SIG-M5 (cell line): ENCODE results near the gene WWOX.

Source experiments
- DNase-seq: peaks from one replicate; lab custom pipeline; 2025; lab: John Stamatoyannopoulos, UW

The WWOX gene

GRCh38 chr16:78225919-78226318, 126.5 kb downstream of the WWOX start:
- DNase-seq, result no peak

GRCh38 chr16:78227855-78228254, 128.4 kb downstream of the WWOX start:
- DNase-seq, result no peak

- no peak for DNase-seq
These were observed 129.2 kb downstream of the WWOX start for GRCh38 chr16:78228704-78229103.

- no peak for DNase-seq
These were observed 131.4 kb downstream of the WWOX start for GRCh38 chr16:78230832-78231231.

- peak; percentile 19 for DNase-seq
These were observed 135.8 kb downstream of the WWOX start for GRCh38 chr16:78235168-78235800.

GRCh38 chr16:78235876-78236275, 136.4 kb downstream of the WWOX start:
- DNase-seq, result no peak

GRCh38 chr16:78237841-78238240, 138.4 kb downstream of the WWOX start:
- no peak for DNase-seq

GRCh38 chr16:78240459-78241222, 141.2 kb downstream of the WWOX start:
- no peak for DNase-seq

GRCh38 chr16:78242239-78242630, 142.8 kb downstream of the WWOX start:
- DNase-seq, result no peak

GRCh38 chr16:78244131-78244895, 144.9 kb downstream of the WWOX start:
- DNase-seq, result no peak

GRCh38 chr16:78246559-78246958, 147.1 kb downstream of the WWOX start:
- no peak for DNase-seq

GRCh38 chr16:78249056-78249455, 149.6 kb downstream of the WWOX start:
- DNase-seq, result no peak

GRCh38 chr16:78249832-78250231, 150.4 kb downstream of the WWOX start:
- DNase-seq, result no peak

- DNase-seq, result no peak
These were observed 151.7 kb downstream of the WWOX start for GRCh38 chr16:78251115-78251514.

- no peak for DNase-seq
These were observed 153.3 kb downstream of the WWOX start for GRCh38 chr16:78252757-78253156.

- DNase-seq, result no peak
These were observed 155.4 kb downstream of the WWOX start for GRCh38 chr16:78254841-78255240.

GRCh38 chr16:78256686-78257375, 157.4 kb downstream of the WWOX start:
- DNase-seq, result no peak

- no peak for DNase-seq
These were observed 157.9 kb downstream of the WWOX start for GRCh38 chr16:78257376-78257728.

GRCh38 chr16:78258375-78259065, 159.1 kb downstream of the WWOX start:
- no peak for DNase-seq

- DNase-seq, result no peak
These were observed 160.4 kb downstream of the WWOX start for GRCh38 chr16:78259873-78260272.

- no peak for DNase-seq
These were observed 165.2 kb downstream of the WWOX start for GRCh38 chr16:78264642-78265041.

GRCh38 chr16:78269256-78269655, 169.8 kb downstream of the WWOX start:
- no peak for DNase-seq
